H1 (cell line): Measurements from ENCODE around the gene ANKS1B.

Experiments used
- CTCF ChIP-seq, 3 experiments: IDR thresholded peaks; 1 replicate in 2 of 3; 2 replicates in 1 of 3; pipeline versions ENCODE4 v1.5.1 to v1.6.1; 2011; ENCODE audit warnings: low read length in 3 of 3, mild to moderate bottlenecking in 3 of 3, inconsistent platforms in 2 of 3, low read depth in 1 of 3, moderate library complexity in 1 of 3; ENCODE audit not compliant: insufficient read depth in 1 of 3; ENCODE audit errors: control extremely low read depth in 1 of 3
- EP300 ChIP-seq, 2 experiments: IDR thresholded peaks; 1 replicate in 1 of 2; 2 replicates in 1 of 2; pipeline ENCODE4 v1.6.1; 2011 to 2012; ENCODE audit warnings: low read depth in 2 of 2, low read length in 2 of 2, mild to moderate bottlenecking in 2 of 2, borderline replicate concordance in 1 of 2, inconsistent platforms in 1 of 2, moderate library complexity in 1 of 2
- GTF2F1 ChIP-seq: IDR thresholded peaks from 2 replicates; pipeline ENCODE4 v1.6.1; 2012; ENCODE audit warnings: low read depth, low read length, improper control_type of control experiment, borderline replicate concordance
- JUND ChIP-seq: IDR thresholded peaks from 2 replicates; pipeline ENCODE4 v1.6.1; 2011; ENCODE audit warnings: mild to moderate bottlenecking, improper control_type of control experiment, low read length
- POLR2A ChIP-seq, 2 experiments: IDR thresholded peaks; 1 replicate in 1 of 2; 2 replicates in 1 of 2; pipeline ENCODE4 v1.6.1; 2011; ENCODE audit warnings: low read depth in 2 of 2, low read length in 2 of 2, mild to moderate bottlenecking in 2 of 2; ENCODE audit errors: control extremely low read depth in 1 of 2

GRCh38 chr12:99140017-99140720, 844.6 kb downstream of the ANKS1B start:
- TF ChIP-seq JUND (no peak), GTF2F1 (no peak), POLR2A (IDR thresholded peaks at IDR 0.05; ENCODE audit: control extremely low read depth in 1 of 2, low read depth in 2 of 2, low read length in 2 of 2) (no peak), EP300 (IDR thresholded peaks at IDR 0.05; ENCODE audit: borderline replicate concordance in 1 of 2, low read depth in 2 of 2, low read length in 2 of 2) (no peak), CTCF (IDR thresholded peaks at IDR 0.05; ENCODE audit: control extremely low read depth in 1 of 3, insufficient read depth in 1 of 3, low read depth in 1 of 3, low read length in 3 of 3) (no peak)
